GM12878 (cell line): Measurements from ENCODE around the gene TTLL13. TPM values are rescaled to one million over a fixed set of nuclear protein-coding genes. Genes with fewer than 3 reads are reported as not detected.

Experiments used
- E2F4 ChIP-seq: IDR thresholded peaks from 2 replicates; pipeline ENCODE4 v1.6.1; 2012; ENCODE audit warnings: low read depth, low read length, improper control_type of control experiment
- E4F1 ChIP-seq: fragments of 450-650 bp; IDR thresholded peaks from 2 replicates; pipeline ENCODE4 v1.6.1; 2018; ENCODE audit warnings: borderline replicate concordance, mild to moderate bottlenecking; ENCODE audit not compliant: partially characterized antibody
- IKZF1 ChIP-seq: fragments of 450-650 bp; conservative IDR thresholded peaks from 2 replicates; pipeline ENCODE4 v1.6.1; 2017; ENCODE audit warnings: antibody characterized with exemption, mild to moderate bottlenecking
- JUND ChIP-seq: IDR thresholded peaks from 2 replicates; pipeline ENCODE4 v1.6.1; 2012; ENCODE audit warnings: low read depth, mild to moderate bottlenecking, low read length, improper control_type of control experiment, moderate library complexity
- KAT2A ChIP-seq: conservative IDR thresholded peaks from 2 replicates; pipeline ENCODE4 v1.6.1; 2011; ENCODE audit warnings: low read depth, low read length; ENCODE audit not compliant: control insufficient read depth
- NKRF ChIP-seq: fragments of 450-650 bp; conservative IDR thresholded peaks from 2 replicates; pipeline ENCODE4 v1.6.1; 2017; ENCODE audit warnings: mild to moderate bottlenecking, moderate library complexity
- NR2F1 ChIP-seq: fragments of 450-650 bp; conservative IDR thresholded peaks from 2 replicates; pipeline ENCODE4 v1.6.1; 2017; ENCODE audit warnings: mild to moderate bottlenecking
- POLR2A ChIP-seq: IDR thresholded peaks from 2 replicates; pipeline ENCODE4 v1.6.1; 2011; ENCODE audit warnings: low read depth, mild to moderate bottlenecking, low read length
- RB1 ChIP-seq: fragments of 450-650 bp; formaldehyde crosslinking; IDR thresholded peaks from 2 replicates; pipeline ENCODE4 v1.6.1; 2017; ENCODE audit warnings: mild to moderate bottlenecking, borderline replicate concordance
- SP1 ChIP-seq: IDR thresholded peaks from one replicate; pipeline ENCODE4 v1.6.1; 2011; ENCODE audit warnings: low read depth, low read length
- SUPT20H ChIP-seq: IDR thresholded peaks from 2 replicates; pipeline ENCODE4 v1.6.1; 2011; ENCODE audit warnings: low read depth, mild to moderate bottlenecking, low read length, moderate library complexity, borderline replicate concordance; ENCODE audit not compliant: control insufficient read depth
- polyA plus RNA-seq, 11 experiments: library from polyadenylated mRNA; depleted of rRNA in 4 of 11; unstranded in 6 of 11; stranded (reverse) in 5 of 11; fragments of >200 nt; fragmentation: Nextera tagmentation in 4 of 11; fragmentation: Illumina TruSeq in 1 of 11; extraction: Ambion mirVana in 4 of 11; extraction: Trizol in 1 of 11; gene quantifications; 1 replicate in 1 of 11; 2 replicates in 10 of 11; pipeline versions ENCODE4 v1.2.1 to v1.2.3, GENCODE V29; 2011 to 2016; ENCODE audit warnings: inconsistent platforms in 2 of 11, missing spikeins in 2 of 11, low read depth in 1 of 11
- total RNA-seq, 4 experiments: library from RNA; depleted of rRNA in 3 of 4; stranded (reverse); fragments of >200 nt in 3 of 4; fragmentation: Illumina TruSeq in 1 of 4; extraction: Trizol in 1 of 4; gene quantifications; 2 replicates each; pipeline versions ENCODE4 v1.2.1 to v1.2.3, GENCODE V29; 2013 to 2021

TTLL13 gene
- total and polyA plus RNA-seq, 10 of the 15 experiments (the other 5 are each of a cell fraction or from before 2014, with no cell fraction given) = 0.03 to 0.32 (median 0.13) TPM; not detected in 1

GRCh38 chr15:90201130-90201943 lies 48.0 kb upstream of the TTLL13 start, which contains the start of gene SEMA4B (continued):
- peak; percentile 52; the same call in 1 of the 2 replicates for TF ChIP-seq RB1
- TF ChIP-seq KAT2A = no peak
- TF ChIP-seq SP1 = peak; percentile 22
- no peak for TF ChIP-seq E2F4
- TF ChIP-seq NR2F1 = peak; percentile 67
- peak; percentile 62; the same call in 1 of the 2 replicates for TF ChIP-seq NKRF
- no peak for TF ChIP-seq JUND
- peak; percentile 60; the same call in 1 of the 2 replicates for TF ChIP-seq IKZF1
- TF ChIP-seq E4F1 = peak; percentile 11
- TF ChIP-seq POLR2A = peak; percentile 80
- TF ChIP-seq SUPT20H = no peak
